ENCODE data around the gene MAD1L1.

DNA sequence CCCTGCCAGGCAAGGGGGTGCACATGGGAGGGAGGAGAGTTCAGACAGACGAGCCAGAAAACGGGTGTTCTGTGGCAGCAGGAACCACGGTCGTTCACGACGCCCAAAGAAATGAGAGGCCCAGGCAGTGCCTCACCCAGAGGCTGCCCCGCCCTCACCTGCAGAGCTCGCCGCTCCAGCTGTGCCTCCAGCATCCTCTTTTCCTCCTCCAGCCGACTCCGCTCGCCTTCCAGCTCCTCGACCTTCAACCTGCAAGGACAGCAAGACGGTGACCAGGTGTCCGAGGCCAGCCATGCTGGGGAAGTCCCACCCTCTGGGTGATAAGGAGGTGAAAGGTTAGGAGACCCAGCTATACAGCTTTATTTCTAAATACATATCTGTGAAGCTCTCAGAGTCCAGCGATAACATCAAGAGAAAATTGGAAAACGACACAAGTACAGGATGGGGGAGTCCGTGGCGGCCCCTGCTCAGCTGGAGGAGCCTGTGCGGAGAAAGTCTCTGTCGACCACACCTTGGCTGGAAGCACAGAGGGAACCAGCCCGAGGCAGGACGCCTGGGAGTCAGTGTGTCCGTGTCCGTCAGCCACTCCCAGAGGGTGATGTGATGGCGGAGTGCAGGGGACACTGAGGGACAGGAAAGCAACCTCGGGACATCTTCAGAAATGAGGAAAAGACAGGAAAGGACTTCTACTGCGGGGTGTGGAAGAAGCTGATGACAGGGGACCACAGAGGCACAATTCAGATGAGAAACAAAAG lies 275.1 kb downstream of the MAD1L1 start:
- TF ChIP-seq, protein P1, sequence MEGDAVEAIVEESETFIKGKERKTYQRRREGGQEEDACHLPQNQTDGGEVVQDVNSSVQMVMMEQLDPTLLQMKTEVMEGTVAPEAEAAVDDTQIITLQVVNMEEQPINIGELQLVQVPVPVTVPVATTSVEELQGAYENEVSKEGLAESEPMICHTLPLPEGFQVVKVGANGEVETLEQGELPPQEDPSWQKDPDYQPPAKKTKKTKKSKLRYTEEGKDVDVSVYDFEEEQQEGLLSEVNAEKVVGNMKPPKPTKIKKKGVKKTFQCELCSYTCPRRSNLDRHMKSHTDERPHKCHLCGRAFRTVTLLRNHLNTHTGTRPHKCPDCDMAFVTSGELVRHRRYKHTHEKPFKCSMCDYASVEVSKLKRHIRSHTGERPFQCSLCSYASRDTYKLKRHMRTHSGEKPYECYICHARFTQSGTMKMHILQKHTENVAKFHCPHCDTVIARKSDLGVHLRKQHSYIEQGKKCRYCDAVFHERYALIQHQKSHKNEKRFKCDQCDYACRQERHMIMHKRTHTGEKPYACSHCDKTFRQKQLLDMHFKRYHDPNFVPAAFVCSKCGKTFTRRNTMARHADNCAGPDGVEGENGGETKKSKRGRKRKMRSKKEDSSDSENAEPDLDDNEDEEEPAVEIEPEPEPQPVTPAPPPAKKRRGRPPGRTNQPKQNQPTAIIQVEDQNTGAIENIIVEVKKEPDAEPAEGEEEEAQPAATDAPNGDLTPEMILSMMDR (conservative IDR thresholded peaks at IDR 0.05; ENCODE audit: low read depth, low read length): no peak
- TF ChIP-seq POLR2A (IDR thresholded peaks at IDR 0.05; ENCODE audit: low read depth, low read length): no peak
- TF ChIP-seq CHD1 (IDR thresholded peaks at IDR 0.05; ENCODE audit: low read depth, low read length): no peak
